Esophagus muscularis mucosa (tissue), 3 donors: ENCODE data around the gene NRF1.

ENCODE experiments used
- POLR2A ChIP-seq: fragments of 450-650 bp; IDR thresholded peaks from one replicate; pipeline ENCODE4 v1.6.1; 2017; ENCODE audit warnings: antibody characterized with exemption, moderate library complexity, mild to moderate bottlenecking, low read depth
- TF ChIP-seq, protein P1 (sequence below), 3 experiments: fragments of 200-600 bp in 2 of 3; fragments of 450-650 bp in 1 of 3; sonication (generic) in 2 of 3; IDR thresholded peaks; one replicate each; pipeline ENCODE4 v1.5.1; 2017 to 2019; ENCODE audit warnings: antibody characterized with exemption in 3 of 3, mild to moderate bottlenecking in 2 of 3, moderate library complexity in 1 of 3

DNA sequence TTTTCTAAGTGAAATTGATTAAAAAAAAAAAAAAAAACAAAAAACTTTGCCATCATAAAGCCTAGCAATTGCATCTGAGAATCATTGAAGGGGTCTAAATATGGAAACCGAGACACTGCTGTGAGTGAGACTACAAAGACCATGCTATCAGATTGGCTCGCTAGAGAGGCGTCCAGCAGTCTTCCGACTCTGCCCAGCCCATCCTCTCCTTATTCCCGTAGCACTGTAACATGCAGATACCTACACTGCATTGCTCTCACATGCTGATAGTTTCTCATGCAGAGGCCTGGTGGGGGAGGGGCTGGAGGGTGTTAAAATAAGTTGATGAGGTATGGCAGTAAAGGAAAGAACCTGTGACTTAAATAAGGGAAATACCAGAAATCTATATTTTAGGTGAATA, 130.7 kb downstream of the NRF1 start:
- TF ChIP-seq, protein P1, sequence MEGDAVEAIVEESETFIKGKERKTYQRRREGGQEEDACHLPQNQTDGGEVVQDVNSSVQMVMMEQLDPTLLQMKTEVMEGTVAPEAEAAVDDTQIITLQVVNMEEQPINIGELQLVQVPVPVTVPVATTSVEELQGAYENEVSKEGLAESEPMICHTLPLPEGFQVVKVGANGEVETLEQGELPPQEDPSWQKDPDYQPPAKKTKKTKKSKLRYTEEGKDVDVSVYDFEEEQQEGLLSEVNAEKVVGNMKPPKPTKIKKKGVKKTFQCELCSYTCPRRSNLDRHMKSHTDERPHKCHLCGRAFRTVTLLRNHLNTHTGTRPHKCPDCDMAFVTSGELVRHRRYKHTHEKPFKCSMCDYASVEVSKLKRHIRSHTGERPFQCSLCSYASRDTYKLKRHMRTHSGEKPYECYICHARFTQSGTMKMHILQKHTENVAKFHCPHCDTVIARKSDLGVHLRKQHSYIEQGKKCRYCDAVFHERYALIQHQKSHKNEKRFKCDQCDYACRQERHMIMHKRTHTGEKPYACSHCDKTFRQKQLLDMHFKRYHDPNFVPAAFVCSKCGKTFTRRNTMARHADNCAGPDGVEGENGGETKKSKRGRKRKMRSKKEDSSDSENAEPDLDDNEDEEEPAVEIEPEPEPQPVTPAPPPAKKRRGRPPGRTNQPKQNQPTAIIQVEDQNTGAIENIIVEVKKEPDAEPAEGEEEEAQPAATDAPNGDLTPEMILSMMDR (IDR thresholded peaks at IDR 0.05): no peak
- TF ChIP-seq POLR2A: no peak
